Measurements from ENCODE around the gene ILDR2.
A peak's percentile ranks its signal among the peaks of the same experiment; 100 is the strongest.

The ILDR2 gene

DNA sequence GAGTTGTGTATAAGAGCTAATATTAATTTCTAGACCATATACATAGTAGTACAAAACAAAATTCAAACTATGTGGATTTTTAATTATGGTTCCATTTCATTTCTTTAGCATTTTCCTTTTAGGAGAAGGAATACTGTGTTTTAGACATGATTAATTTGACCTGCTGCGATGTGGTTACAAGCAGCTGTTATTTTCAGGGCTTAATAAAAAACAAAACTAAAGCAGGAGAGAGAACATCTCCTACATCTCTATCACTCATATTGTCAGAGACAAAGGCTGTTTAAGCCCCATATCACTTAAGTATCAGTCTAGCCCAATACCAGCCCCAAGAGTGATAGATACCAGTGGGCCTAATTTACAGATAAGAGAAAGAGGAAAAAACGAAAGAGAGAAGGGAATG lies 47.6 kb downstream of the ILDR2 start:
- no peaks in the 10 kb centered on the region for H3K36me3 ChIP-seq (ENCODE audit: control insufficient read depth in 2 of 2, insufficient read depth in 1 of 2, low read length in 2 of 2)
- no peaks in the 10 kb centered on the region for H3K4me1 ChIP-seq (ENCODE audit: control insufficient read depth, insufficient read depth, low read length)
- ChIA-PET POLR2A (no interaction called here), CTCF (interaction anchor here (0.6 to 2.2 kb wide), 2 partner anchors 132 to 341 kb away, joined by 4 to 12 read pairs; no protein-coding TSS in a partner anchor)
- H3K9me3 ChIP-seq (ENCODE audit: control insufficient read depth, insufficient read depth, low read depth, low read length), result no peaks in the 10 kb centered on the region
- H3K27ac ChIP-seq (ENCODE audit: extremely low read depth, low read depth, low read length), result no peak overlapping the region
- H3K4me3 ChIP-seq (ENCODE audit: low read depth, low read length), result no peak overlapping the region
- TF ChIP-seq ZNF677 (tag by site-specific recombination; IDR thresholded peaks at IDR 0.05), result no peak
- TF ChIP-seq, protein P1, sequence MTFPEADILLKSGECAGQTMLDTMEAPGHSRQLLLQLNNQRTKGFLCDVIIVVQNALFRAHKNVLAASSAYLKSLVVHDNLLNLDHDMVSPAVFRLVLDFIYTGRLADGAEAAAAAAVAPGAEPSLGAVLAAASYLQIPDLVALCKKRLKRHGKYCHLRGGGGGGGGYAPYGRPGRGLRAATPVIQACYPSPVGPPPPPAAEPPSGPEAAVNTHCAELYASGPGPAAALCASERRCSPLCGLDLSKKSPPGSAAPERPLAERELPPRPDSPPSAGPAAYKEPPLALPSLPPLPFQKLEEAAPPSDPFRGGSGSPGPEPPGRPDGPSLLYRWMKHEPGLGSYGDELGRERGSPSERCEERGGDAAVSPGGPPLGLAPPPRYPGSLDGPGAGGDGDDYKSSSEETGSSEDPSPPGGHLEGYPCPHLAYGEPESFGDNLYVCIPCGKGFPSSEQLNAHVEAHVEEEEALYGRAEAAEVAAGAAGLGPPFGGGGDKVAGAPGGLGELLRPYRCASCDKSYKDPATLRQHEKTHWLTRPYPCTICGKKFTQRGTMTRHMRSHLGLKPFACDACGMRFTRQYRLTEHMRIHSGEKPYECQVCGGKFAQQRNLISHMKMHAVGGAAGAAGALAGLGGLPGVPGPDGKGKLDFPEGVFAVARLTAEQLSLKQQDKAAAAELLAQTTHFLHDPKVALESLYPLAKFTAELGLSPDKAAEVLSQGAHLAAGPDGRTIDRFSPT (tag by site-specific recombination; IDR thresholded peaks at IDR 0.05), result no peak
- no peak for TF ChIP-seq ZNF670 (tag by site-specific recombination; IDR thresholded peaks at IDR 0.05; ENCODE audit: low read depth)
- TF ChIP-seq ZFP41 (tag by site-specific recombination; IDR thresholded peaks at IDR 0.05; ENCODE audit: borderline replicate concordance), result no peak
- no peak for TF ChIP-seq GLI2 (tag by site-specific recombination; IDR thresholded peaks at IDR 0.05; ENCODE audit: borderline replicate concordance, low read depth)
- TF ChIP-seq ZNF184 (tag by site-specific recombination; IDR thresholded peaks at IDR 0.05), result no peak
- no peak for TF ChIP-seq ZNF324 (tag by site-specific recombination; IDR thresholded peaks at IDR 0.05)
- no peak for TF ChIP-seq ZNF510 (tag by site-specific recombination; IDR thresholded peaks at IDR 0.05; ENCODE audit: insufficient replicate concordance)
- TF ChIP-seq MYNN (tag by site-specific recombination; IDR thresholded peaks at IDR 0.05; ENCODE audit: borderline replicate concordance), result no peak
- TF ChIP-seq, protein P2, sequence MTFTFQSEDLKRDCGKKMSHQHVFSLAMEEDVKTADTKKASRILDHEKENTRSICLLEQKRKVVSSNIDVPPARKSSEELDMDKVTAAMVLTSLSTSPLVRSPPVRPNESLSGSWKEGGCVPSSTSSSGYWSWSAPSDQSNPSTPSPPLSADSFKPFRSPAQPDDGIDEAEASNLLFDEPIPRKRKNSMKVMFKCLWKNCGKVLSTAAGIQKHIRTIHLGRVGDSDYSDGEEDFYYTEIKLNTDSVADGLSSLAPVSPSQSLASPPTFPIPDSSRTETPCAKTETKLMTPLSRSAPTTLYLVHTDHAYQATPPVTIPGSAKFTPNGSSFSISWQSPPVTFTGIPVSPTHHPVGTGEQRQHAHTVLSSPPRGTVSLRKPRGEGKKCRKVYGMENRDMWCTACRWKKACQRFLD (tag by site-specific recombination; IDR thresholded peaks at IDR 0.05), result no peak
- TF ChIP-seq ZNF558 (tag by site-specific recombination; IDR thresholded peaks at IDR 0.05), result no peak
- no peak for TF ChIP-seq ZNF140 (tag by site-specific recombination; IDR thresholded peaks at IDR 0.05)
- TF ChIP-seq, protein P3, sequence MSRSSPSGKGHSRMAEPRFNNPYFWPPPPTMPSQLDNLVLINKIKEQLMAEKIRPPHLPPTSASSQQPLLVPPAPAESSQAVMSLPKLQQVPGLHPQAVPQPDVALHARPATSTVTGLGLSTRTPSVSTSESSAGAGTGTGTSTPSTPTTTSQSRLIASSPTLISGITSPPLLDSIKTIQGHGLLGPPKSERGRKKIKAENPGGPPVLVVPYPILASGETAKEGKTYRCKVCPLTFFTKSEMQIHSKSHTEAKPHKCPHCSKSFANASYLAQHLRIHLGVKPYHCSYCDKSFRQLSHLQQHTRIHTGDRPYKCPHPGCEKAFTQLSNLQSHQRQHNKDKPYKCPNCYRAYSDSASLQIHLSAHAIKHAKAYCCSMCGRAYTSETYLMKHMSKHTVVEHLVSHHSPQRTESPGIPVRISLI (tag by site-specific recombination; IDR thresholded peaks at IDR 0.05), result no peak

DNA sequence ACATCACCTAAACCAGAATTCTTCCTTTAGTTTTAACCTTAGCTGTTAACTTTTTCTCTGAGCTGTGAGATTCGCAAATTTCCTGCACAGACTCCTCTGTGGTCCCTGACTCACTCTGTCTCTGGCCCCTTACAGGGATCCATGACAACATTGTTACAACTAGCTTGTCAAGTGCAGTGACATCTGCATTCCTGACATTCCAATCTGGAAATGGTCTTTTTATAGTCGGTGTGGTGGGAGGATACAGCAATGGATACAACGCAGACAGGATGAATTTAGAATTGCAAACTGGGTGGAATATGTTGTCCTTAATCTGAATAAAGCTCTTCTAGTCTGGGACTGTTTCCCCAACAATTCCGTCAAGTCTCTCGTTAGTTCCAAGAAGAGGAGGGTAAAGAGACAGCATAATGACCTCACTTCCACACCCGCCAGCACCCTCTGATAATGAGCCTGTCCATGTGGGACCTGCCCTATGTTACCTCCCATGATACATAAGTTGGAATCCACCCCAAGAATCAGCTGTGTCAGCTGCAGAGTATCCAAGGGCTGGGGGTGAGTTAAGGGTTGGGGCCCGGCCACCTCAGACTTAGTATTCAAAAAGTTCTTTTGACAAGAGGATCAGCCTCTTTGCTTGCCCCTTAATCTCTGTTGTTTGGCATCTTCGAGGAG lies 49.4 kb downstream of the ILDR2 start:
- ChIA-PET POLR2A (interaction anchor here (1.2 kb wide), 1 partner anchor 18 kb away, joined by 4 read pairs; no protein-coding TSS in a partner anchor), CTCF (interaction anchor here (0.6 to 2.3 kb wide), 7 partner anchors 14 to 453 kb away, joined by 3 to 16 read pairs (median 7); no protein-coding TSS in a partner anchor)
- Histone ChIP-seq H3K27ac (ENCODE audit: extremely low read depth, low read depth, low read length) (no peak overlapping the region), H3K9me3 (ENCODE audit: control insufficient read depth, insufficient read depth, low read depth, low read length) (no peaks in the 10 kb centered on the region), H3K36me3 (ENCODE audit: control insufficient read depth in 2 of 2, insufficient read depth in 1 of 2, low read length in 2 of 2) (no peaks in the 10 kb centered on the region), H3K4me1 (ENCODE audit: control insufficient read depth, insufficient read depth, low read length) (no peaks in the 10 kb centered on the region), H3K4me3 (ENCODE audit: low read depth, low read length) (no peak overlapping the region)
- TF ChIP-seq ZNF133 (tag by site-specific recombination; IDR thresholded peaks at IDR 0.05), result peak; percentile 60; the same call in 1 of the 2 replicates
- no peak for TF ChIP-seq HOXC10 (CRISPR knock-in tag; IDR thresholded peaks at IDR 0.05)
- TF ChIP-seq GLIS1 (tag by site-specific recombination; IDR thresholded peaks at IDR 0.05), result 0 out of 2 replicates have a peak, but pooled peaks have one; percentile 6

Data from HEK293 (cell line).